Motor neuron (in vitro differentiated cells): ENCODE measurements around the gene USP48. TPM values are rescaled to one million over a fixed set of nuclear protein-coding genes. Genes with fewer than 3 reads are reported as not detected.
A peak's percentile ranks its signal among the peaks of the same experiment; 100 is the strongest.

ENCODE experiments used
- ATAC-seq, 8 experiments: fragments of 200-7000 bp; cut with Tn5 transposase; replicated peaks in 6 of 8; 2 replicates each; pipeline ENCODE4 v1.8.0; 2021; ENCODE audit warnings: mild to moderate bottlenecking in 8 of 8, moderate library complexity in 8 of 8
- H3K27ac ChIP-seq, 2 donors: fragments of 250-450 bp; sonication (Bioruptor Pico); 2 replicates each; pipeline ENCODE4 v1.9.0; 2021; ENCODE audit warnings: antibody characterized with exemption in 2 of 2, mild to moderate bottlenecking in 2 of 2, moderate library complexity in 1 of 2
- H3K4me1 ChIP-seq, 2 donors: fragments of 250-450 bp; sonication (Bioruptor Pico); replicated peaks in 1 of 2; 2 replicates each; pipeline ENCODE4 v1.6.1; 2021; ENCODE audit warnings: antibody characterized with exemption in 2 of 2, mild to moderate bottlenecking in 2 of 2, moderate library complexity in 1 of 2
- H3K4me3 ChIP-seq, 5 donors: fragments of 250-450 bp; sonication (Bioruptor Pico); 2 replicates each; pipeline ENCODE4 v1.9.0; 2021; ENCODE audit warnings: antibody characterized with exemption in 5 of 5, mild to moderate bottlenecking in 5 of 5, moderate library complexity in 4 of 5
- WGBS, 10 experiments: fragments of 450-650 bp; shearing (Covaris generic); methylation state at CpG; one replicate each; pipeline ENCODE4 v1.0.0; 2022; 5-methylcytosine and 5-hydroxymethylcytosine counted together
- in situ Hi-C, 9 experiments: fragments of 400-800 bp; cut with MboI; loops; one replicate each; pipeline ENCODE4 v1.15.0; 2021; ENCODE audit warnings: low sequenced_read_pairs in 9 of 9, low pct_unique_long_range_greater_than_20kb in 2 of 9; ENCODE audit not compliant: unreplicated experiment in 9 of 9
- total RNA-seq, 8 experiments: library from RNA; unstranded; fragments of 300-600 nt; gene quantifications; 2 replicates each; pipeline versions ENCODE4 v1.2.3 to v1.2.4, GENCODE V29; 2022

The USP48 gene
- total RNA-seq, 8 experiments from 2014 or later, result 34.1 to 84.9 (median 54.9) TPM

DNA sequence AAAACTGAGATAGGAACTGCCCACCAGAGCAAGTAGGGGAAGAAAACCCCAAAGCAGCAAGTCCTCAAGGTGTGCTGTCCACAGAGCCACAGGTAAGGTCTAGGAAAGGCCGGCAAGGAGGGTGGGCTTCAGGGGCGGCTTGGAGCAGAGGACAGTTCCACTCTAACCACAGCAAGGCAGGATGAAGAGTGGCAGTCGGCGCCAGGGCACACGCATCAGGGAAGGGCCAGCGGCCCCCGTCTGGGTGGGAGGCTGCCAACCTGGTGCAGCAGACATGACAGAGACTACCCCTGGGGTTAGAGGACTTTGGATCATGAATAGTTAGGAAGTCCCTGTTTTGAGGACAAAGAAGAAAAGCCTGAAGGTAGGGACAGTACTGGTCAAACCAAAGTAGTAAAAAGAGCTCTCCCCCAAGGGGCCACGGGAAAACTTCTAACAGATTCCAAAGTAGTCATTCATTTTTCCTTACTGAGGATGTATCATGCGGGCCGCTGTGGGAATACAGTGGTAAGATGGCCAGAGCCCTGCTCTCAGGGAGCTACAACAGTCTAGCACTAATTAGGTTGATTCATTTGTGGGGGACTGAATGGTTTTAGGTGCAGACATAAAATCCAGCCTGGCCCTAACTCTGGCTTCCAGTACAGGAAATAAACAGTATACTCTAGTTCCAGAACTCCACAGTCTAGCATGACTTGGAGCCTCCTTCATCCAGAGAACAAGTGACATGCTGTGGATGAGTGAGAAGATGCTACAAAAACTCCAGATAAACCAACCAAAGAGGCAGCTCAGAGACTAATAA, 110.3 kb downstream of the USP48 start:
- WGBS, 10 experiments, result 7 to 100% (median 87%) methylated on average over 1 to 10 of the region's 10 CpGs; no CpG with 5 or more reads in 1 of the 10 experiments
- H3K4me3 ChIP-seq, result no peak overlapping the region
- in situ Hi-C loops, result loop anchor here in 2 of 9 experiments (25.0 kb wide), 2 partner anchors 160 to 435 kb away; partner anchors contain the start of gene ALPL (in 1 of the 2)
- H3K4me1 ChIP-seq, result peaks cover 26 to 45% of the 10 kb centered on the region in 2 donors
- ATAC-seq, result no peak
- H3K27ac ChIP-seq, result no peak overlapping the region

GRCh38 chr1:21671915-21672314, 111.0 kb downstream of the USP48 start:
- no peak overlapping the region for H3K27ac ChIP-seq
- in situ Hi-C loops, result loop anchor here in 2 of 9 experiments (25.0 kb wide), 2 partner anchors 160 to 435 kb away; partner anchors contain the start of gene ALPL (in 1 of the 2)
- no peak for ATAC-seq
- 60 to 100% (median 84%) methylated on average over 1 to 6 of the region's 6 CpGs; no CpG with 5 or more reads in 3 of the 10 experiments for WGBS, 10 experiments
- H3K4me1 ChIP-seq, result peaks cover 34 to 47% of the 10 kb centered on the region in 2 donors
- H3K4me3 ChIP-seq, result no peak overlapping the region

GRCh38 chr1:21670956-21671902, 111.7 kb downstream of the USP48 start:
- WGBS, 10 experiments, result 25 to 100% (median 79%) methylated on average over 1 to 9 of the region's 11 CpGs; no CpG with 5 or more reads in 3 of the 10 experiments
- H3K4me1 ChIP-seq, result peaks cover 37 to 47% of the 10 kb centered on the region in 2 donors
- in situ Hi-C loops, result loop anchor here in 2 of 9 experiments (25.0 kb wide), 2 partner anchors 159 to 434 kb away; partner anchors contain the start of gene ALPL (in 1 of the 2)
- ATAC-seq, result peak in 2 of 8 experiments; percentile 3 to 5
- no peak overlapping the region for H3K27ac ChIP-seq
- H3K4me3 ChIP-seq, result no peak overlapping the region

- ATAC-seq, result no peak
- Histone ChIP-seq H3K4me1 (peaks cover 35 to 40% of the 10 kb centered on the region in 2 donors), H3K27ac (no peak overlapping the region), H3K4me3 (no peak overlapping the region)
- in situ Hi-C loops, result loop anchor here in 2 of 9 experiments (25.0 kb wide), 2 partner anchors 158 to 433 kb away; partner anchors contain the start of gene ALPL (in 1 of the 2)
- 0 to 87% (median 70%) methylated on average over 2 to 16 of the region's 16 CpGs; no CpG with 5 or more reads in 1 of the 10 experiments for WGBS, 10 experiments
Observed at GRCh38 chr1:21670059-21670881, 112.7 kb downstream of the USP48 start.

DNA sequence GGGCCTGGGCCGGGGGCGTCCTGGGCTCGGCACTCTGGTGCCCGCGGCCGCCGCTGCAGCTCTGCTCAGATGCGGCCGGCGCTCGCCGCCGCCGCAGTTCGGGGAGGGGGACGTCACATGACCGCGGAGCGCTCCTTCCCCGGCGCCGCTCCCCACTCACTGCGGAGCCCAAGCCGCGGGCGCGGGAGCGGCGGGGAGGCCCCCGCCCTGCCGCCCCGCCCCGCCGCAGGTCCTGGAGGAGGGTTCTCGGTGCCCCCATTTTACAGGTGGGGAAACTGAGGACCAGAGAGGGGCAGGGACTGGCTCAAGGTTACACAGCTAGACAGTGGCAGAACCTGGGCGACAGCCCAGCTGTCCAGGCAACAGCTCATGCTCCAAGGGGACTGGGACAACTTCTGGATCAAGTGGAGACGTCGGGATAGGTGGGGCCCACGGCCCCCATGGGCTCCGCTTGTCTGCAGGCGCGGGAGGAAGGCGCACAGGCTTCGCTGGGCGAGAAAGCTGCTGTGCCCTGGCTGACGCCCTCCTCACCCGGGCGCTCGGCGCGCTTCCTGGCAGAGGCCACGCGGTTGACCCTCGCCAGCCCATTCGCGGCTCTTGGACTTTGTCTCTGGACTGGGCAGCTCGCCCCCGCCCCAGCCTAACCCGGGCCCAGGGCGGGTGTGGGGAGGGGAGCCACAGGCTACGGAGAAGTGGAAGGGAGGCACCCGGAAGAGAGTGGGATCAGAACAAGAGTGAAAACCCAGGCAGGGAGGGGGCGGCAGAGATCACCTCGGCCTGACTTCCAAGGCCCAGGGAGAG, 113.5 kb downstream of the USP48 start, which contains the start of gene RAP1GAP:
Gene RAP1GAP, minus strand, starts transcription at position 100 of the 801 bp plus-strand sequence. CDS start 49,325 bp downstream, outside the sequence.
- Histone ChIP-seq H3K27ac (peak within 1 kb of the TSS in 1 of 2 donors; percentile 50), H3K4me1 (peaks cover 32 to 33% of the 10 kb centered on the region in 2 donors), H3K4me3 (peak within 1 kb of the TSS; percentile 43 to 85 (median 50))
- 0 to 58% (median 28%) methylated on average over 2 to 9 of the region's 64 CpGs; no CpG with 5 or more reads in 3 of the 10 experiments for WGBS, 10 experiments
- in situ Hi-C loops, result loop anchor here in 3 of 9 experiments (10.0 to 25.0 kb wide), 3 partner anchors 157 to 432 kb away; partner anchors contain the start of gene ALPL (in 1 of the 3)
- peak; percentile 41 to 74 (median 59) for ATAC-seq

GRCh38 chr1:21668951-21669257, 114.0 kb downstream of the USP48 start:
- in situ Hi-C loops, result loop anchor here in 3 of 9 experiments (10.0 to 25.0 kb wide), 3 partner anchors 157 to 432 kb away; partner anchors contain the start of gene ALPL (in 1 of the 3)
- Histone ChIP-seq H3K4me1 (peaks cover 32 to 33% of the 10 kb centered on the region in 2 donors), H3K27ac (peak overlapping the region in 1 of 2 donors; percentile 50), H3K4me3 (peak overlapping the region; percentile 43 to 85 (median 50))
- ATAC-seq, result peak in 6 of 8 experiments; percentile 3 to 63 (median 51)
- WGBS, 10 experiments, result no CpG with 5 or more reads among the region's 25 CpGs

- Histone ChIP-seq H3K4me1 (peaks cover 29 to 31% of the 10 kb centered on the region in 2 donors), H3K4me3 (peak overlapping the region; percentile 43 to 85 (median 50)), H3K27ac (no peak overlapping the region)
- WGBS, 10 experiments, result 20 to 70% (median 33%) methylated on average over 1 to 7 of the region's 33 CpGs; no CpG with 5 or more reads in 6 of the 10 experiments
- in situ Hi-C loops, result loop anchor here in 3 of 9 experiments (10.0 to 25.0 kb wide), 3 partner anchors 156 to 431 kb away; partner anchors contain the start of gene ALPL (in 1 of the 3)
- ATAC-seq, result peak in 5 of 8 experiments; percentile 0 to 38 (median 31)
Observed at GRCh38 chr1:21668232-21668950, 114.6 kb downstream of the USP48 start.

- peak overlapping the region in 3 of 5 donors; percentile 50 to 85 (median 61) for H3K4me3 ChIP-seq
- H3K27ac ChIP-seq, result peak overlapping the region in 1 of 2 donors; percentile 48
- in situ Hi-C loops, result loop anchor here in 3 of 9 experiments (10.0 to 25.0 kb wide), 3 partner anchors 155 to 430 kb away; partner anchors contain the start of gene ALPL (in 1 of the 3)
- peaks cover 28 to 29% of the 10 kb centered on the region in 2 donors for H3K4me1 ChIP-seq
- no peak for ATAC-seq
- 89 to 100% (median 93%) methylated on average over 2 to 8 of the region's 11 CpGs; no CpG with 5 or more reads in 3 of the 10 experiments for WGBS, 10 experiments
Observed at GRCh38 chr1:21667348-21668231, 115.4 kb downstream of the USP48 start.

DNA sequence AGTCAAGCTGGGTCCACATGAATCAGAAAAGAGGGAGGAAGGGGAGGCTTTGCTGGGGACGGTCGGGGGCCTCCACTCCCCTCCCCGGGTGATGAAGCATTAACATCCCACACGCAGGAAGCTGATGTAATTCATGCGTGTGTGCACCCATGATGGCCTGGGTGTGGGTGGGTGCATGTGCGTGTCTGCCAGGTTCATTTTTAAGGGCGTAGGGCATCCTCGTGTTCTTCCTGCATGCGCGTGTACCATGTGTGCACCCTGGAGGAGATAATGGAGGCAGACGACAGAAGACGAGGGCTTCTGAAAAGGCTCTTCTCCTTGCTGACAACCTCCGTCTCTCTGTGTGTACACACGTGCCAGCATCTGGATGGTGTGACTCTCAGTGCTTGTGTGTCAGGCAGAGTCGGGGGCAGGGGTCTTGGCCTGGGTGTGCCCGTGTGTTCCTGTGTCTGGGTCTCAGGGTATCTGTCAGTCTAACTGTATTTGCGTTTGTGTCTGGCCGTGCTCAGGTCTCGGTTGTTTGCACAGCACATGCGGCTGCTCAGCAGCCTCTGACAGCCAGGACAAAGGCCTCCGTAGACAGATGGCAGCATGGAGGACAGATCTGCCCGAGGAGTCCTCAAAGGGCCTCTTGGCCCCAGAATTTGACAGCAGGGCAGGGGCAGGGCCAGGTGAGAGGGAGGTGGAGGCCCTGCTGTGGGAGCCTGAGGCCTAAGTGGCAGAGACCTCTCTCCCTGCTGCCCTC, 116.2 kb downstream of the USP48 start:
- in situ Hi-C loops, result loop anchor here in 3 of 9 experiments (10.0 to 25.0 kb wide), 3 partner anchors 154 to 429 kb away; partner anchors contain the start of gene ALPL (in 1 of the 3)
- no peak overlapping the region for H3K4me3 ChIP-seq
- H3K4me1 ChIP-seq, result peaks cover 28 to 29% of the 10 kb centered on the region in 2 donors
- peak in 4 of 8 experiments; percentile 10 to 37 (median 16) for ATAC-seq
- 20 to 55% (median 30%) methylated on average over 1 to 14 of the region's 22 CpGs; no CpG with 5 or more reads in 3 of the 10 experiments for WGBS, 10 experiments
- H3K27ac ChIP-seq, result peak overlapping the region in 1 of 2 donors; percentile 48
